B cell (primary cell): ENCODE data around the gene TMC8. TPM values are rescaled to one million over a fixed set of nuclear protein-coding genes. Genes with fewer than 3 reads are reported as not detected.
A peak's percentile ranks its signal among the peaks of the same experiment; 100 is the strongest.

ENCODE experiments used
- ATAC-seq: fragments of 200-7000 bp; cut with Tn5 transposase; one replicate; pipeline ENCODE4 v1.10.0; 2021; ENCODE audit warnings: low read depth, mild to moderate bottlenecking, moderate number of reproducible peaks, moderate library complexity
- CTCF ChIA-PET: fragments of 350-600 bp; sonication (Branson Sonifier 250); formaldehyde crosslinking; loops from one replicate; lab custom pipeline; 2021; ENCODE audit warnings: antibody characterized with exemption, inconsistent platforms; lab: Charles Lee
- POLR2A ChIA-PET: fragments of 350-600 bp; sonication (Branson Sonifier 250); formaldehyde crosslinking; loops from one replicate; lab custom pipeline; 2021; ENCODE audit warnings: antibody characterized with exemption; lab: Charles Lee
- DNase-seq: peaks from one replicate; pipeline ENCODE4 v3.0.0; 2013
- H2AFZ ChIP-seq: 2 replicates; pipeline ENCODE4 v1.6.1; 2012; ENCODE audit warnings: mild to moderate bottlenecking, low read depth, low read length; ENCODE audit not compliant: insufficient read depth, poor library complexity, severe bottlenecking
- H3K27ac ChIP-seq, 2 donors: 1 replicate in 1 of 2; 2 replicates in 1 of 2; pipeline ENCODE4 v1.5.1; 2012 to 2013; ENCODE audit warnings: low read length in 2 of 2, mild to moderate bottlenecking in 2 of 2, moderate library complexity in 1 of 2
- H3K27me3 ChIP-seq, 4 experiments: fragments of 200-600 bp in 1 of 4; sonication (generic) in 1 of 4; replicated peaks in 1 of 4; 1 replicate in 2 of 4; 2 replicates in 2 of 4; pipeline versions ENCODE4 v1.6.1 to v1.7.0; 2013 to 2016; ENCODE audit warnings: low read length in 3 of 4, mild to moderate bottlenecking in 2 of 4, mixed read lengths in 1 of 4, moderate library complexity in 1 of 4; ENCODE audit not compliant: insufficient read depth in 4 of 4, control insufficient read depth in 3 of 4; ENCODE audit errors: control extremely low read depth in 1 of 4
- H3K36me3 ChIP-seq, 2 experiments: replicated peaks in 1 of 2; 1 replicate in 1 of 2; 2 replicates in 1 of 2; pipeline versions ENCODE4 v1.6.1 to v1.7.1; 2013; ENCODE audit warnings: low read length in 1 of 2; ENCODE audit not compliant: insufficient read depth in 2 of 2, control insufficient read depth in 1 of 2; ENCODE audit errors: control extremely low read depth in 1 of 2, extremely low read depth in 1 of 2
- H3K4me1 ChIP-seq, 2 donors: fragments of 200-600 bp in 1 of 2; sonication (generic) in 1 of 2; 1 replicate in 1 of 2; 2 replicates in 1 of 2; pipeline versions ENCODE4 v1.5.1 to v1.6.1; 2013 to 2017; ENCODE audit warnings: low read length in 2 of 2; ENCODE audit not compliant: control insufficient read depth in 2 of 2, insufficient read depth in 2 of 2
- H3K4me2 ChIP-seq: replicated peaks from 2 replicates; pipeline ENCODE3; 2012; ENCODE audit warnings: mild to moderate bottlenecking, low read depth, low read length; ENCODE audit not compliant: poor library complexity, severe bottlenecking
- H3K4me3 ChIP-seq, 5 experiments: fragments of 200-600 bp in 1 of 5; sonication (generic) in 1 of 5; 1 replicate in 3 of 5; 2 replicates in 2 of 5; pipeline versions ENCODE4 v1.5.1 to v1.7.0; 2011 to 2016; ENCODE audit warnings: low read length in 4 of 5, mild to moderate bottlenecking in 4 of 5, low read depth in 2 of 5, control low read depth in 1 of 5, moderate library complexity in 1 of 5; ENCODE audit not compliant: insufficient read depth in 1 of 5; ENCODE audit errors: control extremely low read depth in 1 of 5, extremely low read depth in 1 of 5
- H3K79me2 ChIP-seq: fragments of 200-600 bp; sonication (generic); one replicate; pipeline ENCODE4 v1.6.0; 2016; ENCODE audit warnings: low read length; ENCODE audit not compliant: control insufficient read depth, insufficient read depth
- H3K9ac ChIP-seq: fragments of 200-600 bp; sonication (generic); 2 replicates; pipeline ENCODE4 v1.6.1; 2017; ENCODE audit warnings: mild to moderate bottlenecking, low read length, moderate library complexity
- H3K9me3 ChIP-seq, 3 donors: one replicate each; pipeline versions ENCODE4 v1.6.1 to v1.7.1; 2013; ENCODE audit warnings: low read length in 2 of 3; ENCODE audit not compliant: control insufficient read depth in 2 of 3, insufficient read depth in 1 of 3; ENCODE audit errors: control extremely low read depth in 1 of 3
- H4K20me1 ChIP-seq: 2 replicates; pipeline ENCODE4 v1.6.0; 2012; ENCODE audit warnings: mild to moderate bottlenecking, low read length; ENCODE audit not compliant: insufficient read depth, control insufficient read depth, poor library complexity, severe bottlenecking
- H3K27ac Mint-ChIP-seq: one replicate; pipeline ENCODE4 v1.8.0; 2021; ENCODE audit warnings: mixed read lengths
- H3K27me3 Mint-ChIP-seq: one replicate; pipeline ENCODE4 v1.8.0; 2021; ENCODE audit warnings: mixed read lengths
- H3K4me1 Mint-ChIP-seq: one replicate; pipeline ENCODE4 v1.8.0; 2021; ENCODE audit warnings: mixed read lengths
- H3K4me3 Mint-ChIP-seq: one replicate; pipeline ENCODE4 v1.8.0; 2021; ENCODE audit warnings: mixed read lengths
- H3K9me3 Mint-ChIP-seq: one replicate; pipeline ENCODE4 v1.8.0; 2022; ENCODE audit warnings: mixed read lengths; ENCODE audit not compliant: insufficient read depth
- CTCF ChIP-seq: fragments of 200-600 bp; IDR thresholded peaks from one replicate; pipeline ENCODE4 v1.8.0; 2022; ENCODE audit warnings: antibody characterized with exemption, mild to moderate bottlenecking
- EZH2 ChIP-seq: IDR thresholded peaks from 2 replicates; pipeline ENCODE4 v1.6.1; 2012; ENCODE audit warnings: borderline replicate concordance, low read depth, mild to moderate bottlenecking, moderate library complexity, low read length; ENCODE audit not compliant: insufficient read depth, poor library complexity, severe bottlenecking
- WGBS: methylation state at CpG from one replicate; pipeline ENCODE4 v1.1.5; 2013; ENCODE audit warnings: missing lambda C conversion rate; ENCODE audit not compliant: insufficient coverage; 5-methylcytosine and 5-hydroxymethylcytosine counted together
- intact Hi-C: fragments of 100-400 bp; cut with micrococcal nuclease; formaldehyde crosslinking; loops from one replicate; pipeline ENCODE4 v1.10.0; 2022
- polyA plus RNA-seq: library from polyadenylated mRNA; depleted of rRNA; stranded (reverse); fragments of >200 nt; gene quantifications from 2 replicates; pipeline ENCODE4 v1.2.3, GENCODE V29; 2012
- total RNA-seq, 2 donors: library from RNA; stranded (reverse); fragments of 120-200 nt in 1 of 2; gene quantifications; 1 replicate in 1 of 2; 2 replicates in 1 of 2; pipeline versions ENCODE4 v1.2.3 to v1.2.4, GENCODE V29; 2013 to 2022

TMC8 gene
- total and polyA plus RNA-seq, 2 donors (not counting 1 experiment from before 2014, with no cell fraction given): 235 to 352 TPM

GRCh38 chr17:78113804-78114785 lies 16.5 kb upstream of the TMC8 start:
- Histone ChIP-seq H3K27ac (peak overlapping the region; percentile 26 to 43), H4K20me1 (peaks cover 86% of the 10 kb centered on the region), H3K4me2 (no peak overlapping the region), H3K4me3 (no peak overlapping the region), H3K27me3 (no peaks in the 10 kb centered on the region), H3K36me3 (peaks cover 0 to 85% of the 10 kb centered on the region in 2 experiments), H2AFZ (no peak overlapping the region), H3K79me2 (peaks cover 14% of the 10 kb centered on the region), H3K4me1 (peaks cover 12 to 22% of the 10 kb centered on the region in 2 donors), H3K9me3 (no peaks in the 10 kb centered on the region), H3K9ac (no peak overlapping the region)
- ChIA-PET POLR2A (interaction anchor here (1.1 to 1.8 kb wide), 3 partner anchors 13 to 62 kb away, joined by 3 to 6 read pairs (median 3); no protein-coding TSS in a partner anchor), CTCF (interaction anchor here (1.0 to 10.9 kb wide), 17 partner anchors 8 to 308 kb away, joined by 3 to 142 read pairs (median 6); partner anchors contain the start of gene TMC6)
- DNase-seq: peak; percentile 42
- Mint-ChIP-seq H3K4me1 (peaks cover 27% of the 10 kb centered on the region), H3K27me3 (no peaks in the 10 kb centered on the region), H3K9me3 (no peaks in the 10 kb centered on the region), H3K4me3 (no peak overlapping the region), H3K27ac (peak overlapping the region; percentile 96)
- TF ChIP-seq EZH2: no peak
- no peak for TF ChIP-seq CTCF
- intact Hi-C loops: loop anchor here (10.0 kb wide), 1 partner anchor 311 kb away; no protein-coding TSS in a partner anchor
- ATAC-seq: no peak
- 87% methylated on average over 24 of the region's 25 CpGs for WGBS
